GF-D8 (cell line): ENCODE data around the gene FGFBP1.

Experiments
- DNase-seq: peaks from one replicate; lab custom pipeline; 2025; lab: John Stamatoyannopoulos, UW

The FGFBP1 gene

GRCh38 chr4:15912961-15913630, 25.4 kb downstream of the FGFBP1 start:
- no peak for DNase-seq

GRCh38 chr4:15912236-15912635, 26.3 kb downstream of the FGFBP1 start:
- no peak for DNase-seq

- no peak for DNase-seq
These were observed 28.2 kb downstream of the FGFBP1 start for GRCh38 chr4:15910155-15910940.

- DNase-seq, result no peak
These were observed 31.1 kb downstream of the FGFBP1 start for GRCh38 chr4:15907430-15907829.

GRCh38 chr4:15906020-15906443, 32.5 kb downstream of the FGFBP1 start:
- DNase-seq, result no peak

- peak; percentile 62 for DNase-seq
These were observed 35.8 kb downstream of the FGFBP1 start for GRCh38 chr4:15902746-15903145.

- DNase-seq, result no peak
These were observed 36.5 kb downstream of the FGFBP1 start for GRCh38 chr4:15901998-15902397.

GRCh38 chr4:15901007-15901406, 37.5 kb downstream of the FGFBP1 start:
- no peak for DNase-seq

- DNase-seq, result no peak
These were observed 39.0 kb downstream of the FGFBP1 start for GRCh38 chr4:15899511-15899910.

- DNase-seq, result no peak
These were observed 39.6 kb downstream of the FGFBP1 start for GRCh38 chr4:15898902-15899301.

- no peak for DNase-seq
These were observed 41.0 kb downstream of the FGFBP1 start for GRCh38 chr4:15897577-15897976.

- DNase-seq, result no peak
These were observed 43.3 kb downstream of the FGFBP1 start for GRCh38 chr4:15894921-15895916.

GRCh38 chr4:15894393-15894792, 44.1 kb downstream of the FGFBP1 start:
- DNase-seq, result no peak

GRCh38 chr4:15893962-15894361, 44.6 kb downstream of the FGFBP1 start:
- DNase-seq, result no peak

- no peak for DNase-seq
These were observed 47.2 kb downstream of the FGFBP1 start for GRCh38 chr4:15891312-15891711.

- no peak for DNase-seq
These were observed 48.2 kb downstream of the FGFBP1 start for GRCh38 chr4:15890246-15890829.

GRCh38 chr4:15888515-15888914, 50.0 kb downstream of the FGFBP1 start:
- DNase-seq, result no peak
